T-helper 17 cell (primary cell): Measurements from ENCODE around the gene PLET1. TPM values are rescaled to one million over a fixed set of nuclear protein-coding genes. Genes with fewer than 3 reads are reported as not detected.
A peak's percentile ranks its signal among the peaks of the same experiment; 100 is the strongest.

Experiments used
- ATAC-seq: fragments of 150-1000 bp; cut with Tn5 transposase; 2 replicates; pipeline ENCODE4 v1.10.0; 2021; ENCODE audit warnings: mild to moderate bottlenecking, moderate library complexity
- DNase-seq, 3 donors: peaks; one replicate each; pipeline versions ENCODE4 v3.0.0 to v3.0.0-alpha.2; 2020 to 2021
- H3K9me3 ChIP-seq: one replicate; pipeline ENCODE4 v1.7.0; 2013; ENCODE audit warnings: low read length, mild to moderate bottlenecking; ENCODE audit not compliant: control insufficient read depth, poor library complexity, severe bottlenecking
- H3K27ac Mint-ChIP-seq: one replicate; pipeline ENCODE4 v1.8.0; 2022; ENCODE audit warnings: mild to moderate bottlenecking, moderate library complexity, mixed read lengths
- H3K27me3 Mint-ChIP-seq: one replicate; pipeline ENCODE4 v1.8.0; 2022; ENCODE audit warnings: mixed read lengths
- H3K36me3 Mint-ChIP-seq: one replicate; pipeline ENCODE4 v1.8.0; 2022; ENCODE audit warnings: low read depth, mixed read lengths
- H3K4me1 Mint-ChIP-seq: one replicate; pipeline ENCODE4 v1.8.0; 2022; ENCODE audit warnings: mild to moderate bottlenecking, mixed read lengths
- H3K4me3 Mint-ChIP-seq: one replicate; pipeline ENCODE4 v1.8.0; 2022; ENCODE audit warnings: mild to moderate bottlenecking, moderate library complexity, mixed read lengths
- total RNA-seq, 4 donors: library from RNA in 2 of 4; stranded (reverse) in 2 of 4; gene quantifications; one replicate each; pipeline ENCODE4 v1.2.3 and lab custom pipeline; 2022 to 2026

The PLET1 gene
- total RNA-seq, 2 donors from 2014 or later: not detected

- H3K9me3 ChIP-seq: no peaks in the 10 kb centered on the region
- Mint-ChIP-seq H3K27me3 (no peaks in the 10 kb centered on the region), H3K36me3 (no peaks in the 10 kb centered on the region), H3K27ac (peak within 1 kb of the TSS; percentile 91), H3K4me1 (peaks cover 22% of the 10 kb centered on the region), H3K4me3 (peak within 1 kb of the TSS; percentile 90)
- DNase-seq: peak; percentile 76 to 77 (median 77)
- ATAC-seq: peak; percentile 91
These were observed 34.4 kb downstream of the PLET1 start, which contains the start of gene PTS for GRCh38 chr11:112226062-112226830. Gene PTS, plus strand, starts transcription at chr11:112226428. Its CDS starts 16 bp downstream, at chr11:112226444.

- DNase-seq (no peak), ATAC-seq (no peak)
- Mint-ChIP-seq H3K4me3 (peak overlapping the region; percentile 90), H3K27ac (peak overlapping the region; percentile 91), H3K27me3 (no peaks in the 10 kb centered on the region), H3K36me3 (no peaks in the 10 kb centered on the region), H3K4me1 (peaks cover 18% of the 10 kb centered on the region)
- H3K9me3 ChIP-seq: no peaks in the 10 kb centered on the region
These were observed 35.0 kb downstream of the PLET1 start for GRCh38 chr11:112225753-112226061.

GRCh38 chr11:112223754-112224532 lies 36.7 kb downstream of the PLET1 start:
- H3K27ac Mint-ChIP-seq: no peak overlapping the region
- DNase-seq: no peak
- no peaks in the 10 kb centered on the region for H3K9me3 ChIP-seq
- H3K36me3 Mint-ChIP-seq: no peaks in the 10 kb centered on the region
- peaks cover 24% of the 10 kb centered on the region for H3K4me1 Mint-ChIP-seq
- H3K27me3 Mint-ChIP-seq: no peaks in the 10 kb centered on the region
- peak overlapping the region; percentile 12 for H3K4me3 Mint-ChIP-seq
- no peak for ATAC-seq

GRCh38 chr11:112223121-112223520 lies 37.5 kb downstream of the PLET1 start:
- no peaks in the 10 kb centered on the region for H3K36me3 Mint-ChIP-seq
- H3K4me1 Mint-ChIP-seq: peaks cover 18% of the 10 kb centered on the region
- DNase-seq: no peak
- no peaks in the 10 kb centered on the region for H3K27me3 Mint-ChIP-seq
- H3K4me3 Mint-ChIP-seq: no peak overlapping the region
- H3K27ac Mint-ChIP-seq: no peak overlapping the region
- ATAC-seq: no peak
- no peaks in the 10 kb centered on the region for H3K9me3 ChIP-seq

DNA sequence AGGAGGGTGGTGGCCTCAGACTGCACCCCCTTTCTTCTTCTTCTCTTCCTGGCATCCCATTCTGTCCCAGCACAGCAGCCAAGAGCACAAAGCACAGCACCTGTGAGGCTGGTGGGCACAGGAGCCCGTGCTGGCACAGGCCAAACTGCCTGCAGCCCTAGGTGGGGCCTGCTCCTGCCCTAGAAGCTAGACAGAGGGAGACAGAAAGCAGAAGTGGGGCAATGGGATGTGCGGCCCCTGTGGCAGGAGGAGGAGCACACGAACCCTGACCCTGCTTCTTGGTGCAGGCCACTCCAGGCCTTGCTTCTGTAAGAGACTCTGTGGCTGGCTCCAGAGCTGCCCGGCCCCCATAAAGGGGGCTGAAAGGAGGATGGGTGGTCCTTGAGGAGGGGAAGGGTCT lies 38.4 kb downstream of the PLET1 start:
- ATAC-seq: no peak
- no peak for DNase-seq
- Mint-ChIP-seq H3K4me1 (peaks cover 13% of the 10 kb centered on the region), H3K27me3 (no peaks in the 10 kb centered on the region), H3K4me3 (no peak overlapping the region), H3K27ac (no peak overlapping the region), H3K36me3 (no peaks in the 10 kb centered on the region)
- H3K9me3 ChIP-seq: no peaks in the 10 kb centered on the region

- H3K4me3 Mint-ChIP-seq: no peak overlapping the region
- no peaks in the 10 kb centered on the region for H3K27me3 Mint-ChIP-seq
- peaks cover 7% of the 10 kb centered on the region for H3K4me1 Mint-ChIP-seq
- no peaks in the 10 kb centered on the region for H3K36me3 Mint-ChIP-seq
- ATAC-seq (no peak), DNase-seq (no peak)
- H3K9me3 ChIP-seq: no peaks in the 10 kb centered on the region
- H3K27ac Mint-ChIP-seq: no peak overlapping the region
These were observed 39.3 kb downstream of the PLET1 start for GRCh38 chr11:112221274-112221835.

GRCh38 chr11:112219476-112220232 lies 41.0 kb downstream of the PLET1 start:
- no peak overlapping the region for H3K27ac Mint-ChIP-seq

GRCh38 chr11:112216561-112217105 lies 44.0 kb downstream of the PLET1 start:
- no peaks in the 10 kb centered on the region for H3K9me3 ChIP-seq
- DNase-seq: no peak
- no peak for ATAC-seq
- no peak overlapping the region for H3K27ac Mint-ChIP-seq
- no peaks in the 10 kb centered on the region for H3K27me3 Mint-ChIP-seq
- H3K36me3 Mint-ChIP-seq: no peaks in the 10 kb centered on the region
- no peak overlapping the region for H3K4me3 Mint-ChIP-seq
- H3K4me1 Mint-ChIP-seq: peaks cover 10% of the 10 kb centered on the region

More at GRCh38 chr11:112219476-112220232, 41.0 kb downstream of the PLET1 start:
- Mint-ChIP-seq H3K36me3 (no peaks in the 10 kb centered on the region), H3K4me3 (no peak overlapping the region), H3K27me3 (no peaks in the 10 kb centered on the region), H3K4me1 (peaks cover 7% of the 10 kb centered on the region)
- DNase-seq (peak in 1 of 3 donors; percentile 19), ATAC-seq (peak; percentile 99)
- no peaks in the 10 kb centered on the region for H3K9me3 ChIP-seq

GRCh38 chr11:112215621-112216020 lies 45.0 kb downstream of the PLET1 start:
- Mint-ChIP-seq H3K4me1 (peaks cover 14% of the 10 kb centered on the region), H3K27me3 (no peaks in the 10 kb centered on the region), H3K4me3 (no peak overlapping the region), H3K36me3 (no peaks in the 10 kb centered on the region), H3K27ac (no peak overlapping the region)
- DNase-seq (no peak), ATAC-seq (no peak)
- no peaks in the 10 kb centered on the region for H3K9me3 ChIP-seq

DNA sequence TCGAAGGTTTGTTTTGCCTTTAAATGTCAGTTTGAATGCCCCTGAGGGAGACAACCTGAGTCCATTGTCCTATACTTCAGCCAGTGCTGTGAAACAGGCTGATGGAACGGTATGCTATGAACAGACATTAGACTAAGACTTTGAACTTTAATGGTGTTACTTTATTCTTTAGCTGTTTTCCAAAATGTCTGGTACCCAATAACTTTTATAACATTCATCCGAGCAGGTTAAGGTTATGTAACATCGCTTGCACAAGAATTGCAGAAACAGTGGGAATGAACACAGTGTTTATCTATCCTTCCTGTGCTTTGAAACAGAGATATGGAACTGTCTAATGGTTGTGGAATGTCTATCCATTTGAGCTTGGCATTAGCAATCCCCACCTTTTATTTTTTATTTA lies 46.9 kb downstream of the PLET1 start:
- H3K4me1 Mint-ChIP-seq: peaks cover 7% of the 10 kb centered on the region
- DNase-seq: no peak
- H3K27me3 Mint-ChIP-seq: no peaks in the 10 kb centered on the region
- no peaks in the 10 kb centered on the region for H3K36me3 Mint-ChIP-seq
- no peak overlapping the region for H3K27ac Mint-ChIP-seq
- ATAC-seq: no peak
- H3K9me3 ChIP-seq: no peaks in the 10 kb centered on the region
- H3K4me3 Mint-ChIP-seq: no peak overlapping the region

DNA sequence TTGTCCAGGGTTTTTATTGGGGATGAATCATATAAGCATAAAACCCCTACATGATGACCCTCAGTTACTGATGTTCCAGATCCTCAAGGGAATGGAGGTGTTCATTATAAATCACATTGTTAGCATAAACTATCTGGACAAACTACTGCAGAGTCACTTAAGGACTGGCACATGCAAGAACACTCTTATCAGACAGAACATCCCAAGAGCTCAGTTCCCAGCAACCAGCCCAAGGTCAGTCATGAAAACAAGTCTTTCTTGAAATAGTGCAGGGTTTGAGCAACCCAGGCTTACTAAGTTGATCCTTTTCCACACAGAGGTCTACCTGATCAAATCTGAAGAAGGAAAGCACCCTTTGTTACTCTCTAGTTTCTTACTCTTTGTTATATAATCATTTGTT lies 48.0 kb downstream of the PLET1 start:
- Mint-ChIP-seq H3K4me3 (no peak overlapping the region), H3K27me3 (no peaks in the 10 kb centered on the region), H3K27ac (no peak overlapping the region), H3K4me1 (peaks cover 7% of the 10 kb centered on the region), H3K36me3 (no peaks in the 10 kb centered on the region)
- ATAC-seq (no peak), DNase-seq (no peak)
- no peaks in the 10 kb centered on the region for H3K9me3 ChIP-seq

DNA sequence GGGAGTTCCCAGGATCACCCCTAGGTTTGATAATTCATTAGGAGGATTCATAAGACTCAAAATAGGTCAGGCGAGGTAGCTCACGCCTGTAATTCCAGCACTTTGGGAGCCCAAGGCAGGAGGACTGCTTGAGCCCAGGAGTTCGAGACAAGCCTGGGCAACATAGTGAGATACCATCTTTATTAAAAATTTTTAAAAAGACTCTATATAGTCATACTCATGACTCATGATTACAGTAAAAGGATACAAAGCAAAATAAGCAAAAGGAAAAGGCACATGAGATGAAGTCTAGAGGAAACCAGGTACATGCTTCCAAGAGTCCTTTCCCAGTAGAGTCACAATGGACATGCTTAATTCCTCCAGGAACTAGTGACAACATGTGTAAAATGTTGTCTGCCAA lies 48.4 kb downstream of the PLET1 start:
- H3K27ac Mint-ChIP-seq: no peak overlapping the region
- DNase-seq: no peak
- no peaks in the 10 kb centered on the region for H3K36me3 Mint-ChIP-seq
- ATAC-seq: no peak
- H3K4me1 Mint-ChIP-seq: peaks cover 7% of the 10 kb centered on the region
- H3K27me3 Mint-ChIP-seq: no peaks in the 10 kb centered on the region
- H3K9me3 ChIP-seq: no peaks in the 10 kb centered on the region
- H3K4me3 Mint-ChIP-seq: no peak overlapping the region

- Mint-ChIP-seq H3K36me3 (no peaks in the 10 kb centered on the region), H3K4me3 (no peak overlapping the region), H3K27ac (no peak overlapping the region), H3K27me3 (no peaks in the 10 kb centered on the region), H3K4me1 (peaks cover 7% of the 10 kb centered on the region)
- no peak for ATAC-seq
- no peaks in the 10 kb centered on the region for H3K9me3 ChIP-seq
- DNase-seq: no peak
These were observed 49.1 kb downstream of the PLET1 start for GRCh38 chr11:112211536-112211935.
